Breast epithelium (tissue), 4 donors: Measurements from ENCODE around the gene ASCC3. TPM values are rescaled to one million over a fixed set of nuclear protein-coding genes. Genes with fewer than 3 reads are reported as not detected.

Experiments used
- DNase-seq, 2 donors: peaks; one replicate each; pipeline ENCODE4 v3.0.0-alpha.2; 2019; ENCODE audit warnings: low spot score in 2 of 2
- H3K27ac ChIP-seq, 2 donors: fragments of 200-600 bp; sonication (generic) in 1 of 2; one replicate each; pipeline ENCODE4 v1.5.1; 2016 to 2019; ENCODE audit warnings: mild to moderate bottlenecking in 1 of 2
- H3K27me3 ChIP-seq, 2 donors: fragments of 200-600 bp; sonication (generic) in 1 of 2; one replicate each; pipeline versions ENCODE4 v1.5.1 to v1.6.0; 2017 to 2019; ENCODE audit warnings: control low read depth in 1 of 2, mild to moderate bottlenecking in 1 of 2
- H3K36me3 ChIP-seq: fragments of 200-600 bp; one replicate; pipeline ENCODE4 v1.5.1; 2019
- H3K4me1 ChIP-seq, 2 donors: fragments of 200-600 bp; sonication (generic); one replicate each; pipeline ENCODE4 v1.5.1; 2016 to 2019; ENCODE audit warnings: control low read depth in 1 of 2
- H3K4me3 ChIP-seq, 3 donors: fragments of 200-600 bp; sonication (generic); 1 replicate in 2 of 3; 2 replicates in 1 of 3; pipeline ENCODE4 v1.5.1; 2016 to 2019; ENCODE audit warnings: mild to moderate bottlenecking in 3 of 3, moderate library complexity in 2 of 3
- H3K9me3 ChIP-seq, 2 donors: fragments of 200-600 bp; sonication (generic) in 1 of 2; one replicate each; pipeline ENCODE4 v1.5.1; 2016 to 2019; ENCODE audit warnings: control low read depth in 1 of 2
- CTCF ChIP-seq, 3 donors: fragments of 450-650 bp; IDR thresholded peaks; one replicate each; pipeline ENCODE4 v1.5.1; 2016 to 2017; ENCODE audit warnings: antibody characterized with exemption in 3 of 3, mild to moderate bottlenecking in 3 of 3, moderate library complexity in 3 of 3
- POLR2A ChIP-seq: fragments of 450-650 bp; IDR thresholded peaks from one replicate; pipeline ENCODE4 v1.6.1; 2016; ENCODE audit warnings: antibody characterized with exemption, mild to moderate bottlenecking, moderate library complexity
- POLR2AphosphoS5 ChIP-seq, 3 donors: sonication (generic); formaldehyde crosslinking; IDR thresholded peaks; one replicate each; pipeline ENCODE4 v1.6.1; 2017; ENCODE audit warnings: antibody characterized with exemption in 3 of 3
- intact Hi-C: fragments of 100-400 bp; cut with DNase I; formaldehyde crosslinking; loops from one replicate; pipeline ENCODE4 v1.15.1; 2023; ENCODE audit warnings: low total_unique reads
- total RNA-seq, 3 donors: library from RNA; depleted of rRNA; stranded (reverse); fragments of >200 nt; gene quantifications; one replicate each; pipeline ENCODE4 v1.1.0, GENCODE V29; 2016

Gene ASCC3
- total RNA-seq, 3 donors from 2014 or later: 23.5 to 49.3 (median 44.6) TPM

- intact Hi-C loops: no loop called here
- Histone ChIP-seq H3K36me3 (no peaks in the 10 kb centered on the region), H3K27ac (no peak overlapping the region), H3K9me3 (peaks cover 0 to 4% of the 10 kb centered on the region in 2 donors), H3K27me3 (peaks cover 3 to 97% of the 10 kb centered on the region in 2 donors), H3K4me1 (no peaks in the 10 kb centered on the region), H3K4me3 (no peak overlapping the region)
- DNase-seq: no peak
- TF ChIP-seq POLR2AphosphoS5 (IDR thresholded peaks at IDR 0.05) (no peak), POLR2A (no peak), CTCF (IDR thresholded peaks at IDR 0.05) (no peak)
Observed at GRCh38 chr6:100466410-100467128, 414.6 kb downstream of the ASCC3 start.

- Histone ChIP-seq H3K9me3 (peaks cover 0 to 4% of the 10 kb centered on the region in 2 donors), H3K36me3 (no peaks in the 10 kb centered on the region), H3K4me1 (no peaks in the 10 kb centered on the region), H3K27ac (no peak overlapping the region), H3K27me3 (peaks cover 3 to 100% of the 10 kb centered on the region in 2 donors), H3K4me3 (peak overlapping the region in 1 of 3 donors; percentile 35)
- intact Hi-C loops: no loop called here
- DNase-seq: no peak
- TF ChIP-seq POLR2AphosphoS5 (IDR thresholded peaks at IDR 0.05) (no peak), CTCF (IDR thresholded peaks at IDR 0.05) (no peak), POLR2A (no peak)
Observed at GRCh38 chr6:100465701-100466409, 415.3 kb downstream of the ASCC3 start.

- peaks cover 3 to 100% of the 10 kb centered on the region in 2 donors for H3K27me3 ChIP-seq
- peaks cover 0 to 4% of the 10 kb centered on the region in 2 donors for H3K9me3 ChIP-seq
- no peaks in the 10 kb centered on the region for H3K36me3 ChIP-seq
- H3K27ac ChIP-seq: peak within 1 kb of the TSS in 1 of 2 donors; percentile 54
- peak within 1 kb of the TSS; percentile 35 to 63 (median 39) for H3K4me3 ChIP-seq
- TF ChIP-seq POLR2A: no peak
- peak in 1 of 3 donors; percentile 42 for TF ChIP-seq POLR2AphosphoS5 (IDR thresholded peaks at IDR 0.05)
- no peak for TF ChIP-seq CTCF (IDR thresholded peaks at IDR 0.05)
- DNase-seq: peak in 1 of 2 donors; percentile 36
- intact Hi-C loops: no loop called here
- no peaks in the 10 kb centered on the region for H3K4me1 ChIP-seq
Observed at GRCh38 chr6:100464903-100465700, 416.0 kb downstream of the ASCC3 start, which contains the start of gene SIM1. SIM1 (minus strand) TSS chr6:100464921; CDS start chr6:100463468, 1,453 bp downstream.

- H3K27ac ChIP-seq: peak overlapping the region in 1 of 2 donors; percentile 16
- no peaks in the 10 kb centered on the region for H3K4me1 ChIP-seq
- H3K4me3 ChIP-seq: peak overlapping the region; percentile 35 to 63 (median 39)
- peaks cover 0 to 4% of the 10 kb centered on the region in 2 donors for H3K9me3 ChIP-seq
- H3K36me3 ChIP-seq: no peaks in the 10 kb centered on the region
- TF ChIP-seq POLR2A (no peak), CTCF (IDR thresholded peaks at IDR 0.05) (no peak), POLR2AphosphoS5 (IDR thresholded peaks at IDR 0.05) (no peak)
- DNase-seq: no peak
- peaks cover 3 to 100% of the 10 kb centered on the region in 2 donors for H3K27me3 ChIP-seq
- intact Hi-C loops: no loop called here
Observed at GRCh38 chr6:100464162-100464851, 416.8 kb downstream of the ASCC3 start.
